HCT116 (cell line): ENCODE data around the gene FBXO42.
"Not testable (repeated sequence)": the region's sequence is repeated elsewhere in the genome, so short reads cannot be mapped to it uniquely, and the experiment has no call there.

ENCODE experiments used
- EGR1 ChIP-seq: IDR thresholded peaks from 2 replicates; pipeline ENCODE4 v1.6.1; 2012; ENCODE audit warnings: low read depth
- EZH2 ChIP-seq: fragments of 200-600 bp; sonication (generic); IDR thresholded peaks from 2 replicates; pipeline ENCODE4 v1.6.1; 2017; ENCODE audit warnings: antibody characterized with exemption, mixed run types
- JUND ChIP-seq: IDR thresholded peaks from 2 replicates; pipeline ENCODE4 v1.6.1; 2012
- POLR2A ChIP-seq: IDR thresholded peaks from 2 replicates; pipeline ENCODE4 v1.7.0; 2011; ENCODE audit warnings: borderline replicate concordance; ENCODE audit not compliant: insufficient read depth, insufficient read length; ENCODE audit errors: extremely low read depth
- RAD21 ChIP-seq: IDR thresholded peaks from 2 replicates; pipeline ENCODE4 v1.6.1; 2012; ENCODE audit warnings: low read depth, mild to moderate bottlenecking
- SRF ChIP-seq: IDR thresholded peaks from 2 replicates; pipeline ENCODE4 v1.6.1; 2012; ENCODE audit warnings: low read depth
- TF ChIP-seq, protein P1 (sequence below): IDR thresholded peaks from 2 replicates; pipeline ENCODE4 v1.6.1; 2012
- TF ChIP-seq, protein P2 (sequence below), 3 experiments: fragments of 200-600 bp in 1 of 3; sonication (generic) in 1 of 3; IDR thresholded peaks in 2 of 3; conservative IDR thresholded peaks in 1 of 3; 2 replicates each; pipeline ENCODE4 v1.5.1; 2012 to 2017; ENCODE audit warnings: low read depth in 2 of 3, low read length in 2 of 3, antibody characterized with exemption in 1 of 3, borderline replicate concordance in 1 of 3, control low read depth in 1 of 3, mild to moderate bottlenecking in 1 of 3, mixed read lengths in 1 of 3, mixed run types in 1 of 3, moderate library complexity in 1 of 3; ENCODE audit not compliant: insufficient read depth in 1 of 3
- TF ChIP-seq, protein P3 (sequence below): IDR thresholded peaks from 2 replicates; pipeline ENCODE4 v1.6.1; 2012

DNA sequence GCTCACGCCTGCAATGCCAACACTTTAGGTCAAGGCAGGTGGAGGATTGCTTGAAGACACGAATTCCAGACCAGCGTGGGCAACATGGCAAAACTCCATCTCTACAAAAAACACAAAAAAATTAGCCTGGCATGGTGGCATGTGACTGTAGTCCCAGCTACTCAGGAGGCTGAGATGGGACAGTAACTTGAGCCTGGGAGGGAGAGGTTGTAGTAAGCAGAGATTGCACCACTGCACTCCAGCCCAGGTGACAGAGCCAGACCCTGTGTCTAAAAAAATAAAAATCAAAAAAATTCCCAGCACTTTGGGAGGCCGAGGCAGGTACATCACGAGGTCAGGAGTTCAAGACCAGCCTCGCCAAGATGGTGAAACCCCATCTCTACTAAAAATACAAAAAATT, 9.0 kb downstream of the FBXO42 start:
- TF ChIP-seq POLR2A, EGR1, SRF, RAD21, JUND, EZH2: not testable (repeated sequence)
- TF ChIP-seq, protein P1, sequence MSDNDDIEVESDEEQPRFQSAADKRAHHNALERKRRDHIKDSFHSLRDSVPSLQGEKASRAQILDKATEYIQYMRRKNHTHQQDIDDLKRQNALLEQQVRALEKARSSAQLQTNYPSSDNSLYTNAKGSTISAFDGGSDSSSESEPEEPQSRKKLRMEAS, result not testable (repeated sequence)
- TF ChIP-seq, protein P2, sequence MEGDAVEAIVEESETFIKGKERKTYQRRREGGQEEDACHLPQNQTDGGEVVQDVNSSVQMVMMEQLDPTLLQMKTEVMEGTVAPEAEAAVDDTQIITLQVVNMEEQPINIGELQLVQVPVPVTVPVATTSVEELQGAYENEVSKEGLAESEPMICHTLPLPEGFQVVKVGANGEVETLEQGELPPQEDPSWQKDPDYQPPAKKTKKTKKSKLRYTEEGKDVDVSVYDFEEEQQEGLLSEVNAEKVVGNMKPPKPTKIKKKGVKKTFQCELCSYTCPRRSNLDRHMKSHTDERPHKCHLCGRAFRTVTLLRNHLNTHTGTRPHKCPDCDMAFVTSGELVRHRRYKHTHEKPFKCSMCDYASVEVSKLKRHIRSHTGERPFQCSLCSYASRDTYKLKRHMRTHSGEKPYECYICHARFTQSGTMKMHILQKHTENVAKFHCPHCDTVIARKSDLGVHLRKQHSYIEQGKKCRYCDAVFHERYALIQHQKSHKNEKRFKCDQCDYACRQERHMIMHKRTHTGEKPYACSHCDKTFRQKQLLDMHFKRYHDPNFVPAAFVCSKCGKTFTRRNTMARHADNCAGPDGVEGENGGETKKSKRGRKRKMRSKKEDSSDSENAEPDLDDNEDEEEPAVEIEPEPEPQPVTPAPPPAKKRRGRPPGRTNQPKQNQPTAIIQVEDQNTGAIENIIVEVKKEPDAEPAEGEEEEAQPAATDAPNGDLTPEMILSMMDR (IDR thresholded peaks at IDR 0.05 in 2 of 3, conservative IDR thresholded peaks at IDR 0.05 in 1 of 3; ENCODE audit: borderline replicate concordance in 1 of 3, insufficient read depth in 1 of 3, low read depth in 2 of 3, low read length in 2 of 3), result not testable (repeated sequence)
- TF ChIP-seq, protein P3, sequence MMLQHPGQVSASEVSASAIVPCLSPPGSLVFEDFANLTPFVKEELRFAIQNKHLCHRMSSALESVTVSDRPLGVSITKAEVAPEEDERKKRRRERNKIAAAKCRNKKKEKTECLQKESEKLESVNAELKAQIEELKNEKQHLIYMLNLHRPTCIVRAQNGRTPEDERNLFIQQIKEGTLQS, result not testable (repeated sequence)
